ENCODE data around the gene WFIKKN2.

WFIKKN2 gene

GRCh38 chr17:50887705-50888245, 52.4 kb downstream of the WFIKKN2 start:
- Histone ChIP-seq H3K27ac (no peak overlapping the region), H3K79me2 (no peaks in the 10 kb centered on the region), H3K9me3 (ENCODE audit: control insufficient read depth, low read length) (no peaks in the 10 kb centered on the region), H3K4me2 (ENCODE audit: low read length) (no peak overlapping the region), H3K27me3 (ENCODE audit: control insufficient read depth, insufficient read depth, low read length) (no peaks in the 10 kb centered on the region), H3K9ac (no peak overlapping the region), H2AFZ (peak overlapping the region; percentile 27), H3K4me1 (peaks cover 24% of the 10 kb centered on the region), H3K36me3 (ENCODE audit: control insufficient read depth, insufficient read depth, low read length) (no peaks in the 10 kb centered on the region), H3K4me3 (ENCODE audit: low read depth, low read length) (no peak overlapping the region)
- no peak for TF ChIP-seq CTCF (IDR thresholded peaks at IDR 0.05)

GRCh38 chr17:50889528-50890118, 54.2 kb downstream of the WFIKKN2 start:
- H3K9ac ChIP-seq = no peak overlapping the region
- no peaks in the 10 kb centered on the region for H3K36me3 ChIP-seq (ENCODE audit: control insufficient read depth, insufficient read depth, low read length)
- no peaks in the 10 kb centered on the region for H3K9me3 ChIP-seq (ENCODE audit: control insufficient read depth, low read length)
- H3K4me1 ChIP-seq = peaks cover 20% of the 10 kb centered on the region
- H2AFZ ChIP-seq = peak overlapping the region; percentile 26
- no peaks in the 10 kb centered on the region for H3K27me3 ChIP-seq (ENCODE audit: control insufficient read depth, insufficient read depth, low read length)
- H3K4me3 ChIP-seq (ENCODE audit: low read depth, low read length) = no peak overlapping the region
- no peak overlapping the region for H3K27ac ChIP-seq
- TF ChIP-seq CTCF (IDR thresholded peaks at IDR 0.05) = no peak
- H3K79me2 ChIP-seq = peaks cover 3% of the 10 kb centered on the region
- no peak overlapping the region for H3K4me2 ChIP-seq (ENCODE audit: low read length)

GRCh38 chr17:50890675-50891516, 55.5 kb downstream of the WFIKKN2 start:
- Histone ChIP-seq H3K9me3 (ENCODE audit: control insufficient read depth, low read length) (no peaks in the 10 kb centered on the region), H3K36me3 (ENCODE audit: control insufficient read depth, insufficient read depth, low read length) (no peaks in the 10 kb centered on the region), H3K4me3 (ENCODE audit: low read depth, low read length) (no peak overlapping the region), H3K79me2 (peaks cover 4% of the 10 kb centered on the region), H3K4me2 (ENCODE audit: low read length) (no peak overlapping the region), H2AFZ (peak overlapping the region; percentile 35), H3K27me3 (ENCODE audit: control insufficient read depth, insufficient read depth, low read length) (no peaks in the 10 kb centered on the region), H3K9ac (no peak overlapping the region), H3K4me1 (peaks cover 15% of the 10 kb centered on the region), H3K27ac (no peak overlapping the region)
- no peak for TF ChIP-seq CTCF (IDR thresholded peaks at IDR 0.05)

GRCh38 chr17:50891577-50891989, 56.2 kb downstream of the WFIKKN2 start:
- Histone ChIP-seq H3K27me3 (ENCODE audit: control insufficient read depth, insufficient read depth, low read length) (no peaks in the 10 kb centered on the region), H3K4me1 (peaks cover 15% of the 10 kb centered on the region), H3K4me2 (ENCODE audit: low read length) (no peak overlapping the region), H3K4me3 (ENCODE audit: low read depth, low read length) (no peak overlapping the region), H3K36me3 (ENCODE audit: control insufficient read depth, insufficient read depth, low read length) (no peaks in the 10 kb centered on the region), H3K27ac (no peak overlapping the region), H2AFZ (peak overlapping the region; percentile 35), H3K79me2 (peaks cover 4% of the 10 kb centered on the region), H3K9ac (no peak overlapping the region), H3K9me3 (ENCODE audit: control insufficient read depth, low read length) (no peaks in the 10 kb centered on the region)
- TF ChIP-seq CTCF (IDR thresholded peaks at IDR 0.05) = no peak
